Erythroblast (primary cell): ENCODE measurements around the gene EEF1A1.

Experiments used
- DNase-seq, 2 experiments: peaks; one replicate each; lab custom pipeline; 2025; lab: John Stamatoyannopoulos, UW
- GATA1 ChIP-seq: IDR thresholded peaks from 2 replicates; pipeline ENCODE4 v1.6.1; 2011; ENCODE audit warnings: low read depth, mild to moderate bottlenecking, control low read depth, low read length, moderate library complexity
- POLR2A ChIP-seq: IDR thresholded peaks from 2 replicates; pipeline ENCODE4 v1.6.1; 2011; ENCODE audit warnings: mild to moderate bottlenecking, low read length

Gene EEF1A1

DNA sequence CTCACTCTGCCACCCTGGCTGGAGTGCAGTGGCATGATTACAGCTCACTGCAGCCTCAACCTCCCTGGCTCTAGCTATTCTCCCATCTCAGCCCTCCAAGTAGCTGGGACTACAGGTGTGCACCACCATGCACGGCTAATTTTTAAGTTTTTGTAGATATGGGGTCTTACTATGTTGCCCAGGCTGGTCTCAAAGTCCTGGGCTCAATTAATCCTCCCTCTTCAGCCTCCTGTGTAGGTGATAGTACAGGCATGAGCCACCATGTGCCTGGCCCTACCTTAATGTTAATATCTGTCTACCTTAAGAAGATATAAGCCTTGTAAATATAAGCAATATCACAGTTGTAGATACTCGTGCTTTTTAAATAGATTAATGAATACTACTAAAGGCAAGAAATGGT lies 16.7 kb downstream of the EEF1A1 start:
- DNase-seq, result no peak
- TF ChIP-seq POLR2A (no peak), GATA1 (no peak)

GRCh38 chr6:73503027-73503772 lies 17.6 kb downstream of the EEF1A1 start:
- no peak for DNase-seq
- TF ChIP-seq POLR2A, result no peak
- no peak for TF ChIP-seq GATA1

DNA sequence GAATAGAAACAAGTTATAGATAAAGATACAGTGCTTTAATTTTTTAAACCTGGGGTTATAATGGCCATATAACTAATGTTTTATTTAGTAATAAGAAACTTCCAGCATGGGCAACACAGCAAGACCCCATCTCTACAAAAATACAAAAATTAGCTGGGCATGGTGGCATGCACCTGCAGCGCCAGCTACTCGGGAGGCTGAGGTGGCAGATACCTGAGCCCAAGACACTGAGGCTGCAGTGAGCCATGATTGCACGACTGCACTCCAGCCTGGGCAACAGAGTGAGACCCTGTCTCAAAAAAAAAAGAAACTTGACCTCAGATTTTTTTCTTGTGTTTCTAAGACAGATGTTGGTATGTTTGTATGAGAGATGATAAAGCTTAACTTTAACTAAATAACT lies 22.9 kb downstream of the EEF1A1 start:
- DNase-seq, result no peak
- TF ChIP-seq POLR2A (no peak), GATA1 (no peak)

GRCh38 chr6:73491377-73491776 lies 29.5 kb downstream of the EEF1A1 start:
- TF ChIP-seq GATA1 (no peak), POLR2A (no peak)
- DNase-seq, result no peak

- DNase-seq, result no peak
- no peak for TF ChIP-seq POLR2A
- TF ChIP-seq GATA1, result no peak
Measured at GRCh38 chr6:73487473-73487872, 33.4 kb downstream of the EEF1A1 start.

- no peak for TF ChIP-seq GATA1
- TF ChIP-seq POLR2A, result no peak
Measured at GRCh38 chr6:73484438-73484837, 36.4 kb downstream of the EEF1A1 start.

GRCh38 chr6:73481969-73482368 lies 38.9 kb downstream of the EEF1A1 start:
- DNase-seq, result no peak
- TF ChIP-seq GATA1, result no peak
- no peak for TF ChIP-seq POLR2A

More at GRCh38 chr6:73484438-73484837, 36.4 kb downstream of the EEF1A1 start:
- no peak for DNase-seq

DNA sequence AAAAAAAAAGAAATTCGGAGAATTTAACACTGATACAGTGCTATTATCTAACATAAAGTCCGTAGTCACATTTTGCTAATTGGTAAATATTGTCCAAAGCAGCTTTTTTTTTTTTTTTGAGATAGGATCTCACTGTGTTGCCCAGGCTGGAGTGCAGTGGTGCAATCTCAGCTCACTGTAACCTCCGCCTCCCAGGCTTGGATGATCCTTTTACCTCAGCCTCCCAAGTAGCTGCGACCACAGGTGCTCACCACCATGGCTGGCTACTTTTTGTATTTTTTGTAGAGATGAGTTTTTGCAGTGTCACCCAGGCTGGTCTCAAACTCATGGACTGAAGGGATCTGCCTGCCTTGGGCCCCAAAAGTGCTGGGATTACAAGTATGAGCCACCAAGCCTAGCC lies 43.4 kb downstream of the EEF1A1 start:
- TF ChIP-seq POLR2A, result no peak
- TF ChIP-seq GATA1, result no peak
- DNase-seq, result no peak

GRCh38 chr6:73476723-73477122 lies 44.1 kb downstream of the EEF1A1 start:
- TF ChIP-seq POLR2A (no peak), GATA1 (no peak)
- DNase-seq, result no peak

GRCh38 chr6:73471686-73472290 lies 49.0 kb downstream of the EEF1A1 start:
- no peak for DNase-seq
- TF ChIP-seq POLR2A (no peak), GATA1 (no peak)
